Stimulated activated CD4-positive, alpha-beta T cell treated with anti-CD3 and anti-CD28 coated beads, Interleukin-4, amount 100 ng/mL, for 48 hours (primary cell): ENCODE data around the gene BEND3.
"Not testable (repeated sequence)": the region's sequence is repeated elsewhere in the genome, so short reads cannot be mapped to it uniquely, and the experiment has no call there.

Experiments used
- DNase-seq, 2 donors: peaks; one replicate each; pipeline ENCODE4 v3.0.0-alpha.2; 2020; ENCODE audit warnings: low read depth in 2 of 2

Gene BEND3

DNA sequence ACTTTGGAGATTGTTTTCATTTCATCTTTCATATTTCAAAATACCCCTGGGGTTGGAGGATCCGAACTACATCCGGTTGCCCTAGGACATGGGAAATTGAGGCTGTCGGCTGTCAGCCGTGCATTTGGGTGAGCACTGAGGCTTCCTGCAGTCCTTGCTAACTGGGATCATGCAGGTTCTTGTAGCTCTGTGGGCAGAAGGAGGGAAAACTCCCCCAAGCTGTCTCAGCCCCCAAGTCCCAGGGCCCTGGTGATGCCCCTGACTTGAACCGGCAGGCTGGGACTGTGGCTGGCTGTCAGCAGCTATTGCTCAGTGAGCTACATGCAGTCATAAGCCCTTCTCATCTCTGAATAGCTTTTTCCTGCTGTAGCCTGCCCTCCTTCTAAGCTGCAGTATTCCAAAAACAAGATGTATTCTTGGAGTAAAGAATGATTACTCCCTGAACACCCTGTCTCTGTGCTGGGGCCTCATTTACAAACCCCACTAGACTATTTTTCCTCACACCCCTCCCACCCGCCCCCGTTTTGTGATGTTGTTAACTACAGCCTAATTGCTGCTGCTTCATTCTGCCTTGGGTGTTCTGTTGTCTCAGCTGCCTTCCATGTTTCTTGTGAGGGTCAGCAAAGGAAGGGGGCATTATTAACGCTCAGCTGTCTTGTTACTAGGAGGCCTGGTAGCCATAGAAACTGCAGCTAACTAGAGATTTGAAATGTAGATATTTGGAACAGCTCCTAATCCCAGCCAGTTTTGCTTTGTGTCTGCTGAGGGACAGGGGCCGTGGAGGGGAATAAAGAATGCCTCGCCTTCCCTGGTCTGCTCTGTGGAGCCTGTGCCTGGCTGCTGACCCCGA lies 69.3 kb downstream of the BEND3 start:
- DNase-seq: no peak

DNA sequence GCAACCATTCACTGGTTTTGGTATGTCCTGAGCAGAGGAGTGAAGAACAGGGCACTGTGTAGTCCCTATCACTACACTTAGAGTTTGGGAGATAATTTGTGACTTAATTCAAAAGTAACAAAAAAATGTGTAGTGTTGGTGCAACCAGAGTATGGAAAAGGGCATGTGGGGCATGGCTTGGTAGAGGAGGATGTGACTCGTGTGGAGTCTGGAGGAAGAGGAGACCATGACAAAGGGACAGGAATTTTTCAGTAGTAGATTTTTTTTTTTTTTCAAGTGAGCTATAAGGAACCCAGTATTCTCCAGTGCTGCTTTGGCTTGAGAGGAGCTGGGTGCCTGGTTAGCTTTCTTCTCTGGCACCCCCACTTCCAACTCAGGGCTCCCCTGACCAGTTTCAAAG lies 82.2 kb downstream of the BEND3 start:
- DNase-seq: no peak

DNA sequence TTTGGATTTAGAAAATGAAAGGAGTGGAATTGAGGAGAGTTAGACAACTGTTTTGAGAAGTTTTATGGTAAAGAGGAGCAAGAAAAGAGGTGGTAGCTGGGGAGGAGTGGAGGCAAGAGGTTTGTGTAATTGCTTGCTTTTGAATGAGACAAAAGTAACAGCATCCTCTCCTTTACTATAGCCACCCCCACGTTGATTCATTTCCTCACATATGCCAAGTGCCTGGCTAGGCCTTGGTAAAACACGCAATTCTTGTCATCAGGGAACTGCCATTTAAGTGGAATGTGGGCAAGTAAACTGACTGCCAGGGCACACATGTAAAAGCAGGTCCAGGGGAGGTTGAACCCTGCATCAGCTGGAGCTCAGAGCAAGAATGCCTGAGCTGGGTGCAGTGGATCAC lies 83.3 kb downstream of the BEND3 start:
- no peak for DNase-seq

DNA sequence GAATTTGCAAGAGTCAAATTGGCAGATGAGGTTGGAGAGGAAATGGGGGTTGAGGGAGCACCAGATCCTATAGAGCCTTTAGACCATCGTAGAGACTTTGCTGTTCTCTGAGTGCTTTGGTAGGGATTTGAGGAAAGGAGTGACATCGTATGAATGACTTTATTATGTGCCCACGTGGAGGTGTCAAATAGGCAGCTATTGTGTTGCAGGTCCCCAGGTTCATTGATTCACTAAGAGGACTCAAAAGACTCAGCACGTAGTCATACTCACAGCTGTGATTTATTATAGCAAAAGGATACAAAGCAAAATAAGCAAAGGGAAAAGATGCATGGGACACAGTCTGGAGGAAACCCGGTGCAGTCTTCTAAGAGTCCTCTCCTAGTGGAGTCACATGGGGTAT lies 85.2 kb downstream of the BEND3 start:
- DNase-seq: no peak

DNA sequence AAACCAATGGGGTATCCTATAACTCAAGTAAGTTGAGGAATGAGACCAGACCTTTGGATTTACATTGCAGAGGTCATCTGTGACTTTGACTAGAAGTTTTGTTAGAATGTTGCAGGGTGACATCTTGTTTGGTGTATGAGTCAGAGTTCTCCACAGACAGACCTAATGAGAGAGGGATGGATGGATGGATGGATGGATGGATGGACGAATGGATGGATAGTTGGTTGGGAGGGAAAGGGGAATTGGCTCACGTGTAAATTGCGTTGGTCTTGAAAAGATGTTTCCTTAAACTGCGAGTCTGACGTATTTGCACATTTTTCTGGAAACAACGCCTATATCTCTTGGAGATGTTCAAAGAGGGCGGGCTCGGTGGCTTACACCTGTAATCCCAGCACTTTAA lies 88.3 kb downstream of the BEND3 start:
- DNase-seq: no peak

DNA sequence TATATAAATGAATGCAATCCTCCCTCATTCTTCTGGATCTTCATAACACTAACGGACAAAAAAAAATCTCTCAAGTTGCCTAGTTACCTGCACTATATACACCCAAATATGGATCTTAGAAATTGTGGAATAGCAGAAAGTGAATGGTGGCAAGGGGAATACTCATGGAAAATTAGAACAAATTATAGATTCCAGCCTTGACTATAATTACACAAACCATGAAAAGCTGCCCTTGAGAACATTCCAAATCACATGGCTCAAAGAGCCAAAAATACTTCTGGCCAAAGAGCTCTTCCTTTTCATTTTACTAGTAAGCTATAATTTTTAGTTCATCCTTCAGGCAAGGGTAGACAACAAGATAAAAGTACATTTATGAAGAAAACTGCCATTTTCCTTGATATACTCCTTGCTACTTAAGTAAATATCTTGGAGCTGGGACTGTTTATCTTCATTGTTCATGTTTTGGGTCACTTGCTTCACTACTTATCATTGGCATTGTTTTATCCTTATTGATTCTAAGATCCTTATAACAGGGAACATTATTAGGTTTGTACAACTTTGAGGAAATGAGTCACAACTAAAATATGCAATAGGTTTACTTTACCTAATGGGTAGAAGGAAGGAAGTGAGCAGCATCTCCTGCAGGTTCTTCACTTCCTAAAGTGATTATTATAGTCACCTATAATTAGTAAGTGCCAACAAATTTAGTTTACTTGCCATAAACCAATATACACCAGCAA lies 93.7 kb downstream of the BEND3 start:
- DNase-seq: no peak

DNA sequence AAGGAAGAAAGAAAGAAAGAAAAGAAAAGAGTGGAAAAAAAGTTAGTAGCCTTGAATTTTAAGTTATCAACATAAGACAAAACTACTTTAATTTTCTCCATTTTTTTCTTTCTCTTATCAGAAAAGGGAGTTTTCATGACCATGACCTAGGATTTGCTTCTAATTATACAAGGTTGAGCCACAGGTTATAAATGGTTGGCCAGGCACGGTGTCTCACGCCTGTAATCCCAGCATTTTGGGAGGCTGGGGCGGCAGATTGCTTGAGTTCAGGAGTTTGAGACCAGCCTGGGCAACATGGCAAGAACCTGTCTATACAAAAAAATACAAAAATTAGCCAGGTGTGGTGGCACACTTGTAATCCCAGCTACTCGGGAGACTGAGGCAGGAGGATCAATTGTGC lies 95.1 kb downstream of the BEND3 start:
- no peak for DNase-seq

DNA sequence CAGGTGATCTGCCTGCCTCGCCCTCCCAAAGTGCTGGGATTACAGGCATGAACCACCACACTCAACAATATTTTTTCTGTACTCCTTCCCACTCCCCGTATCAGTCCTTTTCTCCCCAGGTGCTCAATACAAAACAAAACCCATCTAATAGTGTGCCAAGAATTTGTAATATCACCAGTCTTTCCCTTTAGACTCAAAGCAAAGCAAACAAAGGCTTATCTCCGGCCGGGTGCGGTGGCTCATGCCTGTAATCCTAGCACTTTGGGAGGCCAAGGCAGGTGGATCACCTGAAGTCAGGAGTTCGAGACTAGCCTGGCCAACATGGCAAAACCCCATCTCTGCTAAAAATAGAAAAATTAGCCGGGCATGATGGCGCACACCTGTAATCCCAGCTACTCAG lies 95.7 kb downstream of the BEND3 start:
- DNase-seq: not testable (repeated sequence)

DNA sequence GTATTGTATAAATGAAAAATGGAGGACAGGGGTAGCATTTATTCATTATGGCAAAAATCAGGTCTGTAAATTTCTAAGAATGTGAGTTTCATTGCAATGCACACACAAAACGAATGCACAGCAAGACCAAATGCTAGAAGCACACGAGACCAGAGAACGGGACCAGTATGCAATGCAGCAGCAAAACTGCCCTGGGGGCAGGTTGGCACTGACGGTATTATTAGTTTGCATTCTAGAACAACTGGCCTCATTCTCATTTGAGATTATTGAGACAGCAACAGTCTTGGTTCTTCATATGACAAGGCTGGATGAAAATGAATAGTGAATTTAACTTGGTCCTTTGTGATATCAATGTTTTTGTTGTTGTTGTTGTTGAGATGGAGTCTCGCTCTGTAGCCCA lies 96.3 kb downstream of the BEND3 start:
- no peak for DNase-seq
